Spleen (tissue), 11 donors: ENCODE measurements around the gene BARX1. TPM values are rescaled to one million over a fixed set of nuclear protein-coding genes. Genes with fewer than 3 reads are reported as not detected.
"Not testable (repeated sequence)": the region's sequence is repeated elsewhere in the genome, so short reads cannot be mapped to it uniquely, and the experiment has no call there.

Source experiments
- DNase-seq: peaks from one replicate; pipeline ENCODE4 v3.0.0-alpha.2; 2020
- H3K27ac ChIP-seq, 8 donors: fragments of 200-600 bp; sonication (generic) in 7 of 8; 1 replicate in 4 of 8; 2 replicates in 4 of 8; pipeline versions ENCODE4 v1.5.0 to v1.8.0; 2016 to 2021; ENCODE audit warnings: inconsistent platforms in 4 of 8, mild to moderate bottlenecking in 4 of 8, moderate library complexity in 1 of 8
- H3K27me3 ChIP-seq, 7 donors: fragments of 200-600 bp; sonication (generic) in 6 of 7; replicated peaks in 1 of 7; 1 replicate in 4 of 7; 2 replicates in 3 of 7; pipeline versions ENCODE4 v1.5.0 to v1.8.0; 2016 to 2021; ENCODE audit warnings: inconsistent platforms in 3 of 7, mild to moderate bottlenecking in 1 of 7
- H3K36me3 ChIP-seq, 6 donors: fragments of 200-600 bp; sonication (generic) in 5 of 6; 1 replicate in 4 of 6; 2 replicates in 2 of 6; pipeline versions ENCODE4 v1.5.0 to v1.8.0; 2016 to 2021; ENCODE audit warnings: inconsistent platforms in 2 of 6
- H3K4me1 ChIP-seq, 6 donors: fragments of 200-600 bp; sonication (generic) in 5 of 6; 1 replicate in 3 of 6; 2 replicates in 3 of 6; pipeline versions ENCODE4 v1.5.0 to v1.8.0; 2016 to 2021; ENCODE audit warnings: inconsistent platforms in 3 of 6
- H3K4me3 ChIP-seq, 8 donors: fragments of 200-600 bp; sonication (generic) in 7 of 8; 1 replicate in 4 of 8; 2 replicates in 4 of 8; pipeline versions ENCODE4 v1.5.0 to v1.8.0; 2016 to 2021; ENCODE audit warnings: inconsistent platforms in 4 of 8, mild to moderate bottlenecking in 4 of 8, moderate library complexity in 2 of 8
- H3K9me3 ChIP-seq, 8 donors: fragments of 200-600 bp; sonication (generic) in 7 of 8; 1 replicate in 4 of 8; 2 replicates in 4 of 8; pipeline versions ENCODE4 v1.5.0 to v1.8.0; 2016 to 2021; ENCODE audit warnings: inconsistent platforms in 4 of 8
- POLR2A ChIP-seq, 3 donors: fragments of 450-650 bp; IDR thresholded peaks; one replicate each; pipeline ENCODE4 v1.5.1; 2017; ENCODE audit warnings: antibody characterized with exemption in 3 of 3, mild to moderate bottlenecking in 1 of 3
- POLR2AphosphoS5 ChIP-seq, 3 donors: sonication (generic); formaldehyde crosslinking; IDR thresholded peaks; one replicate each; pipeline ENCODE4 v1.5.1; 2017; ENCODE audit warnings: antibody characterized with exemption in 3 of 3
- WGBS, 5 donors: extraction: QIAGEN DNeasy Blood & Tissue Kit in 3 of 5; methylation state at CpG; one replicate each; pipeline versions ENCODE4 v1.1.5 to v1.1.7; 2013 to 2018; 5-methylcytosine and 5-hydroxymethylcytosine counted together
- intact Hi-C: fragments of 100-400 bp; cut with DNase I; formaldehyde crosslinking; loops from one replicate; pipeline ENCODE4 v1.15.0; 2023; ENCODE audit warnings: low total_unique reads
- polyA plus RNA-seq, 3 donors: library from polyadenylated mRNA; stranded (reverse); fragments of 200-250 nt; gene quantifications; one replicate each; pipeline ENCODE4 v1.2.1, GENCODE V29; 2013
- total RNA-seq, 7 donors: library from RNA; depleted of rRNA in 3 of 7; stranded (reverse); fragments of >200 nt in 3 of 7; fragmentation: NEBNext Ultra II Directional in 4 of 7; extraction: Animal tissue kit (Norgen Biotek cat#: 25700) in 4 of 7; gene quantifications; one replicate each; pipeline versions ENCODE4 v1.1.0 to v1.2.1, GENCODE V29; 2016 to 2021
- TF ChIP-seq, protein P1 (sequence below), 11 experiments: fragments of 200-600 bp in 7 of 11; fragments of 450-650 bp in 4 of 11; sonication (generic) in 4 of 11; IDR thresholded peaks in 8 of 11; conservative IDR thresholded peaks in 3 of 11; 1 replicate in 7 of 11; 2 replicates in 4 of 11; pipeline versions ENCODE4 v1.4.0 to v1.8.0; 2016 to 2021; ENCODE audit warnings: antibody characterized with exemption in 11 of 11, inconsistent platforms in 4 of 11, mild to moderate bottlenecking in 1 of 11
- donor health status: healthy with polysubstance abuse.
- donor health status: DM: no; HTN: no; CAD: no; lungs with moderate emphysema.
- donor health status: DM: no; HTN: no; CAD: no.
- donor health status: Bipolar disorder and iron deficiency.
- donor health status: healthy.
- donor health status: DM: no; HTN: no; CAD: no.
- donor health status: DM: yes; HTN: yes; CAD: no.

Gene BARX1
- total and polyA plus RNA-seq, 10 donors: 0.07 to 0.21 TPM; not detected in 8

GRCh38 chr9:93964685-93965084 is 9.5 kb upstream of the BARX1 start:
- no peak overlapping the region for H3K27ac ChIP-seq

DNA sequence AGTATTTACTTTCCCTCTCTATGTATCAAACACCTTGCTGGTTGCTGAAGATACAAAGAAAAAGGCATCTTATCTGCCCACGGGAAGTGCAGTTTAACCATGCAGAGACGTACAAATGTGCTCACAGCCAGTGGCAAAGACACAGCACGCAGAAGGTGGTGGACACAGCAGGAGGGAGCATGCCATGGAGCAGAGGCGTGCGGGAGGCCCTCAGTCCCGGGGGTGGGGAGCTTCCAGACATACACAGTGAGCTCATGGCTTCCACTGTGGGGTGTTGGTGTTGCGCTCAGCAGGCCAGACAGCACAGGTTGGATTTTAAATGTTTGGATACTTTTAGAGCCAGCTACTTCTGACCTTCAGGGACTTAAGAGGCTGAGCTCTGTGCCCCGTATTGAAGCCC is 8.8 kb upstream of the BARX1 start:
- Histone ChIP-seq H3K27me3 (peaks cover 20 to 91% (median 30%) of the 10 kb centered on the region in 7 donors), H3K27ac (no peak overlapping the region), H3K4me3 (no peak overlapping the region), H3K4me1 (peaks cover 16 to 38% (median 28%) of the 10 kb centered on the region in 6 donors), H3K36me3 (no peaks in the 10 kb centered on the region), H3K9me3 (no peaks in the 10 kb centered on the region)
- TF ChIP-seq POLR2A (IDR thresholded peaks at IDR 0.05): no peak
- TF ChIP-seq POLR2AphosphoS5 (IDR thresholded peaks at IDR 0.05): no peak
- TF ChIP-seq, protein P1, sequence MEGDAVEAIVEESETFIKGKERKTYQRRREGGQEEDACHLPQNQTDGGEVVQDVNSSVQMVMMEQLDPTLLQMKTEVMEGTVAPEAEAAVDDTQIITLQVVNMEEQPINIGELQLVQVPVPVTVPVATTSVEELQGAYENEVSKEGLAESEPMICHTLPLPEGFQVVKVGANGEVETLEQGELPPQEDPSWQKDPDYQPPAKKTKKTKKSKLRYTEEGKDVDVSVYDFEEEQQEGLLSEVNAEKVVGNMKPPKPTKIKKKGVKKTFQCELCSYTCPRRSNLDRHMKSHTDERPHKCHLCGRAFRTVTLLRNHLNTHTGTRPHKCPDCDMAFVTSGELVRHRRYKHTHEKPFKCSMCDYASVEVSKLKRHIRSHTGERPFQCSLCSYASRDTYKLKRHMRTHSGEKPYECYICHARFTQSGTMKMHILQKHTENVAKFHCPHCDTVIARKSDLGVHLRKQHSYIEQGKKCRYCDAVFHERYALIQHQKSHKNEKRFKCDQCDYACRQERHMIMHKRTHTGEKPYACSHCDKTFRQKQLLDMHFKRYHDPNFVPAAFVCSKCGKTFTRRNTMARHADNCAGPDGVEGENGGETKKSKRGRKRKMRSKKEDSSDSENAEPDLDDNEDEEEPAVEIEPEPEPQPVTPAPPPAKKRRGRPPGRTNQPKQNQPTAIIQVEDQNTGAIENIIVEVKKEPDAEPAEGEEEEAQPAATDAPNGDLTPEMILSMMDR (IDR thresholded peaks at IDR 0.05 in 8 of 11, conservative IDR thresholded peaks at IDR 0.05 in 3 of 11): no peak
- WGBS, 5 donors: 51 to 77% (median 71%) methylated on average over 7 to 8 of the region's 8 CpGs
- intact Hi-C loops: loop anchor here (5.0 to 10.0 kb wide), 2 partner anchors 282 to 799 kb away; no protein-coding TSS in a partner anchor
- DNase-seq: no peak

More at GRCh38 chr9:93964685-93965084, 9.5 kb upstream of the BARX1 start:
- no peaks in the 10 kb centered on the region for H3K9me3 ChIP-seq
- DNase-seq: no peak
- no peak overlapping the region for H3K4me3 ChIP-seq
- H3K27me3 ChIP-seq: peaks cover 13 to 91% (median 23%) of the 10 kb centered on the region in 7 donors
- peaks cover 11 to 31% (median 21%) of the 10 kb centered on the region in 6 donors for H3K4me1 ChIP-seq
- no peak for TF ChIP-seq POLR2A (IDR thresholded peaks at IDR 0.05)
- TF ChIP-seq, protein P1 (IDR thresholded peaks at IDR 0.05 in 8 of 11, conservative IDR thresholded peaks at IDR 0.05 in 3 of 11): no peak
- TF ChIP-seq POLR2AphosphoS5 (IDR thresholded peaks at IDR 0.05): no peak
- WGBS, 5 donors: 87 to 97% (median 93%) methylated on average over 3 to 4 of the region's 4 CpGs
- no peaks in the 10 kb centered on the region for H3K36me3 ChIP-seq
- intact Hi-C loops: loop anchor here (5.0 to 10.0 kb wide), 2 partner anchors 282 to 800 kb away; no protein-coding TSS in a partner anchor

- 45 to 67% (median 53%) methylated on average over 3 of the region's 3 CpGs for WGBS, 5 donors
- not testable (repeated sequence) for H3K36me3 ChIP-seq, H3K4me3 ChIP-seq, H3K27ac ChIP-seq, H3K9me3 ChIP-seq, DNase-seq
- intact Hi-C loops: loop anchor here (5.0 to 10.0 kb wide), 2 partner anchors 281 to 799 kb away; no protein-coding TSS in a partner anchor
- Histone ChIP-seq H3K27me3 (peaks cover 22 to 91% (median 35%) of the 10 kb centered on the region in 7 donors), H3K4me1 (peaks cover 20 to 43% (median 33%) of the 10 kb centered on the region in 6 donors)
Observed at GRCh38 chr9:93963489-93963888, 8.3 kb upstream of the BARX1 start.

GRCh38 chr9:93962561-93963440 is 7.6 kb upstream of the BARX1 start:
- no peaks in the 10 kb centered on the region for H3K9me3 ChIP-seq
- DNase-seq: peak; percentile 91
- peaks cover 28 to 96% (median 42%) of the 10 kb centered on the region in 7 donors for H3K27me3 ChIP-seq
- H3K4me1 ChIP-seq: peaks cover 20 to 49% (median 39%) of the 10 kb centered on the region in 6 donors
- intact Hi-C loops: loop anchor here (5.0 to 10.0 kb wide), 2 partner anchors 280 to 798 kb away; no protein-coding TSS in a partner anchor
- 20 to 23% (median 21%) methylated on average over 22 of the region's 22 CpGs for WGBS, 5 donors
- no peaks in the 10 kb centered on the region for H3K36me3 ChIP-seq
- H3K4me3 ChIP-seq: no peak overlapping the region
- peak in 2 of 3 donors; percentile 32 to 40 for TF ChIP-seq POLR2AphosphoS5 (IDR thresholded peaks at IDR 0.05)
- TF ChIP-seq, protein P1 (IDR thresholded peaks at IDR 0.05 in 8 of 11, conservative IDR thresholded peaks at IDR 0.05 in 3 of 11): peak; percentile 69 to 88 (median 86)
- no peak for TF ChIP-seq POLR2A (IDR thresholded peaks at IDR 0.05)
- H3K27ac ChIP-seq: peak overlapping the region in 1 of 8 donors; percentile 12
